DMS153 (cell line): ENCODE results near the gene PPIF.

Experiments used
- DNase-seq: peaks from one replicate; lab custom pipeline; 2025; lab: John Stamatoyannopoulos, UW

PPIF gene

GRCh38 chr10:79349072-79349491, 1.8 kb downstream of the PPIF start:
- DNase-seq: no peak

GRCh38 chr10:79349766-79350406, 2.6 kb downstream of the PPIF start:
- DNase-seq: no peak

- no peak for DNase-seq
Observed at GRCh38 chr10:79350407-79351154, 3.3 kb downstream of the PPIF start.

GRCh38 chr10:79351332-79351731, 4.1 kb downstream of the PPIF start:
- DNase-seq: no peak

- DNase-seq: no peak
Observed at GRCh38 chr10:79352035-79352877, 5.0 kb downstream of the PPIF start.

- DNase-seq: no peak
Observed at GRCh38 chr10:79353000-79353406, 5.7 kb downstream of the PPIF start.

GRCh38 chr10:79353726-79354125, 6.5 kb downstream of the PPIF start:
- no peak for DNase-seq

GRCh38 chr10:79354141-79354540, 6.9 kb downstream of the PPIF start:
- no peak for DNase-seq

- no peak for DNase-seq
Observed at GRCh38 chr10:79354615-79355014, 7.3 kb downstream of the PPIF start.

GRCh38 chr10:79355420-79356017, 8.2 kb downstream of the PPIF start:
- DNase-seq: no peak

- DNase-seq: no peak
Observed at GRCh38 chr10:79356104-79356503, 8.8 kb downstream of the PPIF start.

GRCh38 chr10:79357180-79357579, 9.9 kb downstream of the PPIF start:
- DNase-seq: no peak

- DNase-seq: no peak
Observed at GRCh38 chr10:79358811-79359210, 11.5 kb downstream of the PPIF start.

GRCh38 chr10:79359816-79360498, 12.7 kb downstream of the PPIF start:
- no peak for DNase-seq

GRCh38 chr10:79360499-79361342, 13.5 kb downstream of the PPIF start:
- DNase-seq: no peak

- no peak for DNase-seq
Observed at GRCh38 chr10:79361726-79362397, 14.6 kb downstream of the PPIF start.

GRCh38 chr10:79367426-79368189, 20.3 kb downstream of the PPIF start:
- DNase-seq: no peak

GRCh38 chr10:79372871-79373270, 25.6 kb downstream of the PPIF start:
- DNase-seq: no peak
